Small intestine (tissue), 7 donors: ENCODE data around the gene RTN4IP1. TPM values are rescaled to one million over a fixed set of nuclear protein-coding genes. Genes with fewer than 3 reads are reported as not detected.
A peak's percentile ranks its signal among the peaks of the same experiment; 100 is the strongest.

Experiments used
- DNase-seq, 2 donors: peaks; one replicate each; pipeline versions ENCODE4 v3.0.0 to v3.0.0-alpha.2; 2013
- FAIRE-seq: peaks from 2 replicates; lab custom pipeline; 2012; peaks lifted over from hg19 to GRCh38; lab: Jason Lieb, UNC
- H3K27ac ChIP-seq, 3 donors: one replicate each; pipeline ENCODE4 v1.5.1; 2013; ENCODE audit warnings: low read length in 2 of 3, mild to moderate bottlenecking in 2 of 3, control low read depth in 1 of 3, inconsistent platforms in 1 of 3, low read depth in 1 of 3, moderate library complexity in 1 of 3
- H3K27me3 ChIP-seq, 3 donors: one replicate each; pipeline ENCODE4 v1.6.1; 2013; ENCODE audit warnings: low read length in 3 of 3, inconsistent platforms in 1 of 3; ENCODE audit not compliant: control insufficient read depth in 3 of 3, insufficient read depth in 3 of 3
- H3K36me3 ChIP-seq, 3 donors: one replicate each; pipeline ENCODE4 v1.6.1; 2013; ENCODE audit warnings: low read length in 3 of 3, inconsistent platforms in 1 of 3, low read depth in 1 of 3, mild to moderate bottlenecking in 1 of 3, moderate library complexity in 1 of 3; ENCODE audit not compliant: control insufficient read depth in 3 of 3, insufficient read depth in 2 of 3
- H3K4me1 ChIP-seq, 3 donors: one replicate each; pipeline ENCODE4 v1.6.1; 2013; ENCODE audit warnings: low read length in 2 of 3, inconsistent platforms in 1 of 3, low read depth in 1 of 3, mild to moderate bottlenecking in 1 of 3, moderate library complexity in 1 of 3; ENCODE audit not compliant: control insufficient read depth in 3 of 3, insufficient read depth in 2 of 3
- H3K4me3 ChIP-seq, 3 donors: one replicate each; pipeline ENCODE4 v1.5.1; 2013; ENCODE audit warnings: low read length in 3 of 3, control low read depth in 1 of 3, inconsistent platforms in 1 of 3, low read depth in 1 of 3, mild to moderate bottlenecking in 1 of 3, moderate library complexity in 1 of 3
- H3K9me3 ChIP-seq, 2 donors: one replicate each; pipeline ENCODE4 v1.6.1; 2013; ENCODE audit warnings: low read depth in 1 of 2, low read length in 1 of 2; ENCODE audit not compliant: control insufficient read depth in 2 of 2, insufficient read depth in 1 of 2
- WGBS, 3 donors: extraction: QIAGEN DNeasy Blood & Tissue Kit; methylation state at CpG; one replicate each; pipeline ENCODE4 v1.1.7; 2013; 5-methylcytosine and 5-hydroxymethylcytosine counted together
- polyA plus RNA-seq, 4 donors: library from polyadenylated mRNA; stranded (reverse) in 3 of 4; unstranded in 1 of 4; fragments of 200-250 nt in 3 of 4; fragments of 120-200 nt in 1 of 4; gene quantifications; one replicate each; pipeline versions ENCODE4 v1.2.1 to v1.2.3, GENCODE V29; 2013
- donor health status: healthy with polysubstance abuse.
- donor health status: control.
- donor health status: control.
- donor health status: Bipolar disorder and iron deficiency.
- donor health status: healthy.

RTN4IP1 gene
- polyA plus RNA-seq, 4 donors, result 4.1 to 15.8 (median 6.9) TPM

GRCh38 chr6:106546691-106547414 is 82.4 kb downstream of the RTN4IP1 start:
- FAIRE-seq (no peak), DNase-seq (no peak)
- WGBS, 3 donors, result 23 to 39% (median 29%) methylated on average over 5 of the region's 5 CpGs
- Histone ChIP-seq H3K4me3 (no peak overlapping the region), H3K27me3 (no peaks in the 10 kb centered on the region), H3K9me3 (no peaks in the 10 kb centered on the region), H3K36me3 (peaks cover 0 to 18% (median 13%) of the 10 kb centered on the region in 3 donors), H3K27ac (peak overlapping the region; percentile 20 to 61 (median 29)), H3K4me1 (peaks cover 0 to 12% (median 2%) of the 10 kb centered on the region in 3 donors)

GRCh38 chr6:106546261-106546690 is 83.0 kb downstream of the RTN4IP1 start:
- whole genome bisulfite sequencing, 3 donors, result 40 to 58% (median 44%) methylated on average over 2 of the region's 2 CpGs
- no peaks in the 10 kb centered on the region for H3K27me3 ChIP-seq
- peaks cover 0 to 18% (median 13%) of the 10 kb centered on the region in 3 donors for H3K36me3 ChIP-seq
- no peak overlapping the region for H3K4me3 ChIP-seq
- peak overlapping the region in 1 of 3 donors; percentile 18 for H3K27ac ChIP-seq
- H3K4me1 ChIP-seq, result peaks cover 0 to 12% (median 2%) of the 10 kb centered on the region in 3 donors
- no peaks in the 10 kb centered on the region for H3K9me3 ChIP-seq
- FAIRE-seq (no peak), DNase-seq (no peak)

GRCh38 chr6:106540907-106541306 is 88.4 kb downstream of the RTN4IP1 start:
- 91 to 95% (median 95%) methylated on average over 6 of the region's 6 CpGs for WGBS, 3 donors
- FAIRE-seq, result no peak

GRCh38 chr6:106540432-106540831 is 88.9 kb downstream of the RTN4IP1 start:
- no peak for FAIRE-seq
- H3K27me3 ChIP-seq, result no peaks in the 10 kb centered on the region
- no peaks in the 10 kb centered on the region for H3K9me3 ChIP-seq
- H3K4me3 ChIP-seq, result no peak overlapping the region
- peaks cover 2 to 9% (median 3%) of the 10 kb centered on the region in 3 donors for H3K4me1 ChIP-seq
- H3K27ac ChIP-seq, result no peak overlapping the region
- peaks cover 0 to 25% (median 13%) of the 10 kb centered on the region in 3 donors for H3K36me3 ChIP-seq
- DNase-seq, result no peak

More at GRCh38 chr6:106540907-106541306, 88.4 kb downstream of the RTN4IP1 start:
- Histone ChIP-seq H3K9me3 (no peaks in the 10 kb centered on the region), H3K27me3 (no peaks in the 10 kb centered on the region), H3K36me3 (peaks cover 0 to 27% (median 13%) of the 10 kb centered on the region in 3 donors), H3K4me1 (peaks cover 2 to 9% (median 3%) of the 10 kb centered on the region in 3 donors), H3K27ac (no peak overlapping the region), H3K4me3 (no peak overlapping the region)
- no peak for DNase-seq

- no peaks in the 10 kb centered on the region for H3K27me3 ChIP-seq
- FAIRE-seq (no peak), DNase-seq (no peak)
- H3K36me3 ChIP-seq, result peaks cover 0 to 25% (median 12%) of the 10 kb centered on the region in 3 donors
- H3K9me3 ChIP-seq, result no peaks in the 10 kb centered on the region
- no peak overlapping the region for H3K4me3 ChIP-seq
- no peak overlapping the region for H3K27ac ChIP-seq
- peaks cover 2 to 9% (median 3%) of the 10 kb centered on the region in 3 donors for H3K4me1 ChIP-seq
- 84 to 94% (median 91%) methylated on average over 9 of the region's 9 CpGs for WGBS, 3 donors
These were observed 89.4 kb downstream of the RTN4IP1 start for GRCh38 chr6:106539936-106540335.

GRCh38 chr6:106538145-106538544 is 91.2 kb downstream of the RTN4IP1 start:
- H3K27ac ChIP-seq, result no peak overlapping the region
- 57 to 59% (median 58%) methylated on average over 1 of the region's 1 CpG for WGBS, 3 donors

GRCh38 chr6:106537662-106538061 is 91.6 kb downstream of the RTN4IP1 start:
- Histone ChIP-seq H3K9me3 (no peaks in the 10 kb centered on the region), H3K4me3 (no peak overlapping the region), H3K4me1 (peaks cover 3 to 9% (median 4%) of the 10 kb centered on the region in 3 donors), H3K36me3 (peaks cover 0 to 21% (median 17%) of the 10 kb centered on the region in 3 donors), H3K27me3 (no peaks in the 10 kb centered on the region), H3K27ac (no peak overlapping the region)
- DNase-seq (no peak), FAIRE-seq (no peak)
- WGBS, 3 donors, result 77 to 80% (median 78%) methylated on average over 8 of the region's 8 CpGs

More at GRCh38 chr6:106538145-106538544, 91.2 kb downstream of the RTN4IP1 start:
- FAIRE-seq, result no peak
- no peak for DNase-seq
- peaks cover 3 to 9% (median 4%) of the 10 kb centered on the region in 3 donors for H3K4me1 ChIP-seq
- peaks cover 0 to 22% (median 15%) of the 10 kb centered on the region in 3 donors for H3K36me3 ChIP-seq
- no peaks in the 10 kb centered on the region for H3K27me3 ChIP-seq
- H3K4me3 ChIP-seq, result no peak overlapping the region
- no peaks in the 10 kb centered on the region for H3K9me3 ChIP-seq

GRCh38 chr6:106536851-106537250 is 92.4 kb downstream of the RTN4IP1 start:
- no peaks in the 10 kb centered on the region for H3K9me3 ChIP-seq
- H3K4me3 ChIP-seq, result no peak overlapping the region
- peak overlapping the region in 1 of 3 donors; percentile 6 for H3K27ac ChIP-seq
- 40 to 61% (median 41%) methylated on average over 2 of the region's 2 CpGs for WGBS, 3 donors
- peaks cover 3 to 9% (median 4%) of the 10 kb centered on the region in 3 donors for H3K4me1 ChIP-seq
- peak; percentile 94 for FAIRE-seq
- H3K27me3 ChIP-seq, result no peaks in the 10 kb centered on the region
- peaks cover 0 to 19% (median 15%) of the 10 kb centered on the region in 3 donors for H3K36me3 ChIP-seq
- peak; percentile 55 to 74 for DNase-seq
